OCI-LY3 (cell line): ENCODE measurements around the gene APOD.

Experiments
- H2AFZ ChIP-seq: fragments of 200-600, 300-600 bp; shearing (Covaris generic); 2 replicates; pipeline ENCODE4 v1.6.0; 2014; ENCODE audit warnings: antibody characterized with exemption, low read depth, low read length
- H3K27ac ChIP-seq: fragments of 200-600, 300-600 bp; sonication (generic); 2 replicates; pipeline ENCODE4 v1.5.1; 2014; ENCODE audit warnings: mild to moderate bottlenecking, low read length, moderate library complexity, mixed read lengths
- H3K27me3 ChIP-seq: fragments of 200-600, 300-600 bp; sonication (generic); 2 replicates; pipeline ENCODE4 v1.6.1; 2014; ENCODE audit warnings: low read depth, low read length, mixed read lengths
- H3K36me3 ChIP-seq: fragments of 200-600, 300-600 bp; sonication (generic); replicated peaks from 2 replicates; pipeline ENCODE3; 2014; ENCODE audit warnings: low read depth, low read length, mixed read lengths
- H3K4me1 ChIP-seq: fragments of 300-600, 200-600 bp; sonication (generic); 2 replicates; pipeline ENCODE4 v1.6.1; 2014; ENCODE audit warnings: low read length, mixed read lengths
- H3K4me2 ChIP-seq: fragments of 200-600, 300-600 bp; sonication (generic); 2 replicates; pipeline ENCODE4 v1.6.1; 2014; ENCODE audit warnings: low read length, mixed read lengths
- H3K4me3 ChIP-seq: fragments of 300-600, 200-600 bp; sonication (generic); 2 replicates; pipeline ENCODE4 v1.5.1; 2014; ENCODE audit warnings: antibody characterized with exemption, mild to moderate bottlenecking, low read length, moderate library complexity
- H3K79me2 ChIP-seq: fragments of 300-600, 200-600 bp; shearing (Covaris generic); 2 replicates; pipeline ENCODE4 v1.6.1; 2014; ENCODE audit warnings: mild to moderate bottlenecking, low read length, mixed read lengths
- H3K9ac ChIP-seq: fragments of 300-600, 200-600 bp; shearing (Covaris generic); 2 replicates; pipeline ENCODE4 v1.6.0; 2014; ENCODE audit warnings: mild to moderate bottlenecking, low read length, moderate library complexity
- H3K9me3 ChIP-seq: fragments of 200-600, 300-600 bp; shearing (Covaris generic); 2 replicates; pipeline ENCODE4 v1.6.1; 2014; ENCODE audit warnings: low read length, mixed read lengths; ENCODE audit not compliant: insufficient read depth
- H4K20me1 ChIP-seq: fragments of 200-600, 300-600 bp; sonication (generic); 2 replicates; pipeline ENCODE4 v1.6.1; 2016; ENCODE audit warnings: low read length, mixed read lengths; ENCODE audit not compliant: insufficient read depth
- EZH2phosphoT487 ChIP-seq: fragments of 200-600 bp; shearing (Covaris generic); IDR thresholded peaks from 2 replicates; pipeline ENCODE4 v1.6.1; 2018; ENCODE audit warnings: antibody characterized with exemption, mixed run types, low read depth
- TF ChIP-seq, protein P1 (sequence below): fragments of 200-600, 300-600 bp; sonication (generic); IDR thresholded peaks from 2 replicates; pipeline ENCODE4 v1.5.1; 2014; ENCODE audit warnings: antibody characterized with exemption, low read length, low read depth

APOD gene

DNA sequence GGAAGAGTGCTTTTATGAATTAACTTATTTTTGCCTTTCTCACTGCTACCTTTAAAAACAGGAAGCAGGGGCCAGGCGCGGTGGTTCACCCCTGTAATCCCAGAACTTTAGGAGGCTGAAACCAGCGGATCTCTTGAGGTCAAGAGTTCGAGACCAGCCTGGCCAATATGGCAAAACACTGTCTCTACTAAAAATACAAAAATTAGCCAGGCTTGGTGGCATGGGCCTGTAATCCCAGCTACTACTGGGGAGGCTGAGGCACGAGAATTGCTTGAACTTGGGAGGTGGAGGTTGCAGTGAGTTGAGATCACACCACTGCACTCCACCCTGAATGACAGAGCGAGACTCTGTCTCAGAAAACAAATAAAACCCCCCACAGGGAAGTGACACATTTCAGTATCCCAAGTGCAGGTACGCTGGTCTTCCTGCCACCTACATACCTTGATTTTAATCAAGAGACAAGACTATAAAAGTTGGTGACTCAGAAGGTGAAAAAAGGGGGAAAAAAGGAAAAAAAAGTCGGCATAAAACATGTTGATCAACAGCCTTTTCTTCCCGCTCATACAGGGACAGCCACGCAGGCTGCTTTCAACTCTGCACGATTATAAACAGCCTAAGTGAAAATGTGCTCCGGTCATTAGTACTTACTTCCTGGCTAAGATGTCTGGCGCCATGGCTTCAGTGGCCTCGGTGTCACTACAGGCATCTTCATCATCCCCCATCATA lies 59.4 kb downstream of the APOD start:
- peak overlapping the region; percentile 74 for H3K4me2 ChIP-seq
- H2AFZ ChIP-seq: no peak overlapping the region
- H3K36me3 ChIP-seq: peaks cover 14% of the 10 kb centered on the region
- TF ChIP-seq EZH2phosphoT487: no peak
- TF ChIP-seq, protein P1, sequence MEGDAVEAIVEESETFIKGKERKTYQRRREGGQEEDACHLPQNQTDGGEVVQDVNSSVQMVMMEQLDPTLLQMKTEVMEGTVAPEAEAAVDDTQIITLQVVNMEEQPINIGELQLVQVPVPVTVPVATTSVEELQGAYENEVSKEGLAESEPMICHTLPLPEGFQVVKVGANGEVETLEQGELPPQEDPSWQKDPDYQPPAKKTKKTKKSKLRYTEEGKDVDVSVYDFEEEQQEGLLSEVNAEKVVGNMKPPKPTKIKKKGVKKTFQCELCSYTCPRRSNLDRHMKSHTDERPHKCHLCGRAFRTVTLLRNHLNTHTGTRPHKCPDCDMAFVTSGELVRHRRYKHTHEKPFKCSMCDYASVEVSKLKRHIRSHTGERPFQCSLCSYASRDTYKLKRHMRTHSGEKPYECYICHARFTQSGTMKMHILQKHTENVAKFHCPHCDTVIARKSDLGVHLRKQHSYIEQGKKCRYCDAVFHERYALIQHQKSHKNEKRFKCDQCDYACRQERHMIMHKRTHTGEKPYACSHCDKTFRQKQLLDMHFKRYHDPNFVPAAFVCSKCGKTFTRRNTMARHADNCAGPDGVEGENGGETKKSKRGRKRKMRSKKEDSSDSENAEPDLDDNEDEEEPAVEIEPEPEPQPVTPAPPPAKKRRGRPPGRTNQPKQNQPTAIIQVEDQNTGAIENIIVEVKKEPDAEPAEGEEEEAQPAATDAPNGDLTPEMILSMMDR: no peak
- H3K9me3 ChIP-seq: no peaks in the 10 kb centered on the region
- peaks cover 13% of the 10 kb centered on the region for H3K79me2 ChIP-seq
- no peaks in the 10 kb centered on the region for H3K27me3 ChIP-seq
- H4K20me1 ChIP-seq: peaks cover 32% of the 10 kb centered on the region
- H3K4me3 ChIP-seq: peak overlapping the region; percentile 42
- peak overlapping the region; percentile 23; the same call in 1 of the 2 replicates for H3K9ac ChIP-seq
- peak overlapping the region; percentile 63 for H3K27ac ChIP-seq
- peaks cover 39% of the 10 kb centered on the region for H3K4me1 ChIP-seq

- Histone ChIP-seq H3K4me3 (peak overlapping the region; percentile 36), H3K9ac (peak overlapping the region; percentile 29; the same call in 1 of the 2 replicates), H3K27ac (peak overlapping the region; percentile 63), H4K20me1 (peaks cover 28% of the 10 kb centered on the region), H3K79me2 (peaks cover 11% of the 10 kb centered on the region), H3K4me2 (peak overlapping the region; percentile 63), H3K36me3 (peaks cover 17% of the 10 kb centered on the region), H3K4me1 (peaks cover 39% of the 10 kb centered on the region), H2AFZ (no peak overlapping the region), H3K27me3 (no peaks in the 10 kb centered on the region), H3K9me3 (no peaks in the 10 kb centered on the region)
- TF ChIP-seq, protein P1: peak; percentile 91
- no peak for TF ChIP-seq EZH2phosphoT487
Measured at GRCh38 chr3:195522254-195523023, 61.3 kb downstream of the APOD start.
